Fibroblast of lung (primary cell): Measurements from ENCODE around the gene HOXA11. TPM values are rescaled to one million over a fixed set of nuclear protein-coding genes. Genes with fewer than 3 reads are reported as not detected.
A peak's percentile ranks its signal among the peaks of the same experiment; 100 is the strongest.

Experiments
- DNase-seq, 2 donors: peaks; one replicate each; pipeline versions ENCODE4 v3.0.0 to v3.0.0-alpha.2; 2010; ENCODE audit warnings: low read depth in 2 of 2
- H2AFZ ChIP-seq: 2 replicates; pipeline ENCODE4 v1.5.1; 2012; ENCODE audit warnings: low read length, control low read depth, inconsistent platforms
- H3K27ac ChIP-seq: 2 replicates; pipeline ENCODE4 v1.5.1; 2011; ENCODE audit warnings: low read length, control low read depth; ENCODE audit not compliant: insufficient read depth
- H3K27me3 ChIP-seq: 2 replicates; pipeline ENCODE4 v1.5.1; 2011; ENCODE audit warnings: mild to moderate bottlenecking, low read length; ENCODE audit not compliant: control insufficient read depth, insufficient read depth
- H3K36me3 ChIP-seq: 2 replicates; pipeline ENCODE4 v1.5.1; 2011; ENCODE audit warnings: low read length; ENCODE audit not compliant: control insufficient read depth, insufficient read depth
- H3K4me1 ChIP-seq: 2 replicates; pipeline ENCODE4 v1.5.1; 2011; ENCODE audit warnings: low read length; ENCODE audit not compliant: control insufficient read depth, insufficient read depth; ENCODE audit errors: extremely low read depth
- H3K4me2 ChIP-seq: 2 replicates; pipeline ENCODE4 v1.5.1; 2011; ENCODE audit warnings: low read length, control low read depth; ENCODE audit not compliant: insufficient read depth; ENCODE audit errors: extremely low read depth
- H3K4me3 ChIP-seq, 4 experiments: fragments of 200-600 bp in 1 of 4; sonication (generic) in 1 of 4; replicated peaks in 1 of 4; 2 replicates each; pipeline ENCODE4 v1.5.1; 2011 to 2016; ENCODE audit warnings: low read length in 4 of 4, low read depth in 3 of 4, mild to moderate bottlenecking in 3 of 4, control low read depth in 2 of 4, inconsistent platforms in 1 of 4, mixed read lengths in 1 of 4; ENCODE audit not compliant: insufficient read depth in 1 of 4; ENCODE audit errors: control extremely low read depth in 1 of 4
- H3K79me2 ChIP-seq: 2 replicates; pipeline ENCODE4 v1.5.1; 2012; ENCODE audit warnings: mild to moderate bottlenecking, low read length, inconsistent platforms; ENCODE audit not compliant: control insufficient read depth, insufficient read depth
- H3K9ac ChIP-seq: 2 replicates; pipeline ENCODE4 v1.5.1; 2011; ENCODE audit warnings: mild to moderate bottlenecking, low read length, control low read depth; ENCODE audit not compliant: insufficient read depth
- H3K9me3 ChIP-seq: 2 replicates; pipeline ENCODE4 v1.5.1; 2012; ENCODE audit warnings: low read depth, low read length; ENCODE audit not compliant: control insufficient read depth, insufficient read depth
- H4K20me1 ChIP-seq: 2 replicates; pipeline ENCODE4 v1.5.1; 2011; ENCODE audit warnings: low read length; ENCODE audit not compliant: control insufficient read depth, insufficient read depth; ENCODE audit errors: extremely low read depth
- EZH2 ChIP-seq: IDR thresholded peaks from 2 replicates; pipeline ENCODE4 v1.5.1; 2012; ENCODE audit warnings: low read length, control low read depth, mild to moderate bottlenecking; ENCODE audit errors: missing control alignments
- polyA plus RNA-seq, 2 donors: library from polyadenylated mRNA; depleted of rRNA in 1 of 2; stranded (reverse) in 1 of 2; unstranded in 1 of 2; fragments of >200 nt; gene quantifications; 2 replicates each; pipeline ENCODE4 v1.2.1, GENCODE V29; 2011 to 2012; ENCODE audit warnings: missing spikeins in 1 of 2
- total RNA-seq: library from RNA; depleted of rRNA; stranded (reverse); fragments of >200 nt; gene quantifications from 2 replicates; pipeline ENCODE4 v1.2.1, GENCODE V29; 2014
- TF ChIP-seq, protein P1 (sequence below), 2 donors: IDR thresholded peaks in 1 of 2; conservative IDR thresholded peaks in 1 of 2; 1 replicate in 1 of 2; 2 replicates in 1 of 2; pipeline ENCODE4 v1.5.1; 2011 to 2012; ENCODE audit warnings: low read length in 2 of 2, control low read depth in 1 of 2, inconsistent platforms in 1 of 2, low read depth in 1 of 2, mild to moderate bottlenecking in 1 of 2

HOXA11 gene
- total and polyA plus RNA-seq, 2 donors (not counting 1 experiment from before 2014, with no cell fraction given) = 0.18 TPM; not detected in 1

DNA sequence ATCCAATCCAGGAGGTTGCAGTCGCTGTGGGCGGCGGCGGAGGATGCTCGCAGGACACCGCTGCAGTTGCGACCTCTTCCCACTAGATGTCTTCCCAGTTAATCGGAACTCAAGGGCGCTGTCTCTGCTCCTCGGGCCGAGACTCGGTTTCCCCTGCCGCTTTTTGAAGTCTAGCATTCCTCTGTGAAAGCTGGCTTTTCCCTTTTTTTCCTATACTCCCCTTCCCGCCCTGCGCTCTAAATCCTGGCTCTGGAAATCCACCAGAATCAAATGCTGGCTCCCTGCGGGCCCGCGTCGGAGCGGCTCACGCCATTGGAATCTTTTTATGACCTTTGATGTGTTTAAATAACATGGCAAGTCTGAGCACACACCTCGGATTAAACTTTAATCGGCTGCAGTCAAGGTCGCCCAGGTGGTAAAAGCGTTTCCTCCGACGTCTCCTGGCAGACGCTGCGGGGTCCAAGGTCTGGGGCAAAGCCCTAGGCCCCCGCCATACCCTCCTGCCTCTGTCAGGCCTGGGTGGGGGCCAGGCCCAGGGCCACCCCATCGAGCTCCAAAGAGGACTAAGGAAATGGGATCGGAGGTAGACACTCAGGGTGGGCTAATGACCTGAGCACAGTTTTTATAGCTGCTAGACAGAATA, 25.5 kb upstream of the HOXA11 start:
- DNase-seq = peak; percentile 27 to 41
- peaks cover 82% of the 10 kb centered on the region for H3K27me3 ChIP-seq
- no peak overlapping the region for H3K27ac ChIP-seq
- peak overlapping the region; percentile 33 for H2AFZ ChIP-seq
- H3K79me2 ChIP-seq = no peaks in the 10 kb centered on the region
- H3K4me3 ChIP-seq = peak overlapping the region in 2 of 4 experiments; percentile 23 to 46
- no peaks in the 10 kb centered on the region for H4K20me1 ChIP-seq
- peak overlapping the region; percentile 84 for H3K4me2 ChIP-seq
- TF ChIP-seq, protein P1, sequence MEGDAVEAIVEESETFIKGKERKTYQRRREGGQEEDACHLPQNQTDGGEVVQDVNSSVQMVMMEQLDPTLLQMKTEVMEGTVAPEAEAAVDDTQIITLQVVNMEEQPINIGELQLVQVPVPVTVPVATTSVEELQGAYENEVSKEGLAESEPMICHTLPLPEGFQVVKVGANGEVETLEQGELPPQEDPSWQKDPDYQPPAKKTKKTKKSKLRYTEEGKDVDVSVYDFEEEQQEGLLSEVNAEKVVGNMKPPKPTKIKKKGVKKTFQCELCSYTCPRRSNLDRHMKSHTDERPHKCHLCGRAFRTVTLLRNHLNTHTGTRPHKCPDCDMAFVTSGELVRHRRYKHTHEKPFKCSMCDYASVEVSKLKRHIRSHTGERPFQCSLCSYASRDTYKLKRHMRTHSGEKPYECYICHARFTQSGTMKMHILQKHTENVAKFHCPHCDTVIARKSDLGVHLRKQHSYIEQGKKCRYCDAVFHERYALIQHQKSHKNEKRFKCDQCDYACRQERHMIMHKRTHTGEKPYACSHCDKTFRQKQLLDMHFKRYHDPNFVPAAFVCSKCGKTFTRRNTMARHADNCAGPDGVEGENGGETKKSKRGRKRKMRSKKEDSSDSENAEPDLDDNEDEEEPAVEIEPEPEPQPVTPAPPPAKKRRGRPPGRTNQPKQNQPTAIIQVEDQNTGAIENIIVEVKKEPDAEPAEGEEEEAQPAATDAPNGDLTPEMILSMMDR (conservative IDR thresholded peaks at IDR 0.05 in 1 of 2, IDR thresholded peaks at IDR 0.05 in 1 of 2; ENCODE audit: low read depth in 1 of 2, low read length in 2 of 2) = peak; percentile 72 to 84
- TF ChIP-seq EZH2 = no peak
- no peak overlapping the region for H3K9ac ChIP-seq
- no peaks in the 10 kb centered on the region for H3K9me3 ChIP-seq
- no peaks in the 10 kb centered on the region for H3K4me1 ChIP-seq
- no peaks in the 10 kb centered on the region for H3K36me3 ChIP-seq

DNA sequence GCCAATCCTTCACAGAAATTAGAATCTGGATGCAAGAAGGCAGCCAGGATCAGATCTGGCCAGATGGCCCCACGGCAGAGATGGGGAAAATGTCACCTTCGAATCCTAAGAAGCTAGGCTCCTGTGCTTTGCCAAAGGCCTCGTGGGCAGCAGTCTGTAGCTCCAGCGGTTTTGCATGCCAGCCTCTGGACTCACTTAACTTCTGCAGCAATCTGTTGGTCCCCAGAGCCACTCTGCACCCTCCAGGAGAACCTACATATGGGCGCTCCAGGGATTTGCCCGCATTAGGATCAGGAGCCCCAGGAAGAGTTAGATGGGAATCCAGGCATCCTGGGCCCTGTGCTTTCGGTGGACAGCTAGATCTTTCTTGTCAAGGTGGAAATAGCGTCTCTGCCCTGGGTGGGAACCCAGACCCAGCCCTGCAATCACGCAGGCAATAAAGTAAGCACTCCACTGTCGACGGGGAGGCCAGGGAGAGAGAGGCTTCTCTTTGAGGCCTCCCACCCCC, 25.0 kb upstream of the HOXA11 start:
- no peak overlapping the region for H3K27ac ChIP-seq
- H3K4me1 ChIP-seq = peaks cover under 1% of the 10 kb centered on the region
- no peak for TF ChIP-seq EZH2
- TF ChIP-seq, protein P1 (conservative IDR thresholded peaks at IDR 0.05 in 1 of 2, IDR thresholded peaks at IDR 0.05 in 1 of 2; ENCODE audit: low read depth in 1 of 2, low read length in 2 of 2) = no peak
- no peaks in the 10 kb centered on the region for H4K20me1 ChIP-seq
- H2AFZ ChIP-seq = no peak overlapping the region
- H3K36me3 ChIP-seq = no peaks in the 10 kb centered on the region
- no peak overlapping the region for H3K9ac ChIP-seq
- H3K79me2 ChIP-seq = no peaks in the 10 kb centered on the region
- H3K27me3 ChIP-seq = peaks cover 82% of the 10 kb centered on the region
- no peak overlapping the region for H3K4me2 ChIP-seq
- no peak for DNase-seq
- H3K4me3 ChIP-seq = no peak overlapping the region
- no peaks in the 10 kb centered on the region for H3K9me3 ChIP-seq

DNA sequence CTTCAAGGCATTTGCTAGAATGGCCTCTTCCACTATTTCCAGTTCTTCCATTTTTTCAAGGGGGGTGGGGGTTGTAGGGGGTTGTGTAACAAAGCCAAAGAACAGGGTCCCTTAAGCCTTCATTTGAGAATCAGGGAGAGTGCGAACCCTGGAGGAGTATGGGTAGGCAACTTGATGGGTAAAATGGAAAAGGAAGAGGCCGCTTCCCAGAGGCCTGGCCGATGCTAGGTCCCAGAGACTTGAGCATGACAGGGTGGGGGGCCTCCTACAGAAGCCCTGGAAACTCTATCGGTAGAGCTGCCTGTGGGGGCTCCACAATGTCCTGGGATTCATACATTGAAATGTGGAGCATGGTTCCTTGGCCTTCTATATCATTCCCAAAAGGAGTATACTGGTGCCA, 24.0 kb upstream of the HOXA11 start:
- Histone ChIP-seq H2AFZ (no peak overlapping the region), H3K36me3 (no peaks in the 10 kb centered on the region), H3K27ac (no peak overlapping the region), H3K4me3 (no peak overlapping the region), H3K9me3 (no peaks in the 10 kb centered on the region), H3K79me2 (no peaks in the 10 kb centered on the region), H3K4me1 (peaks cover 2% of the 10 kb centered on the region), H3K27me3 (peaks cover 84% of the 10 kb centered on the region), H4K20me1 (no peaks in the 10 kb centered on the region), H3K4me2 (no peak overlapping the region), H3K9ac (no peak overlapping the region)
- TF ChIP-seq, protein P1 (conservative IDR thresholded peaks at IDR 0.05 in 1 of 2, IDR thresholded peaks at IDR 0.05 in 1 of 2; ENCODE audit: low read depth in 1 of 2, low read length in 2 of 2) = no peak
- TF ChIP-seq EZH2 = no peak
- no peak for DNase-seq
